Germinal center (tissue), 1 donor: ENCODE results near the gene OTOL1.
"Not testable (repeated sequence)": the region's sequence is repeated elsewhere in the genome, so short reads cannot be mapped to it uniquely, and the experiment has no call there.

Experiments
- DNase-seq: peaks from one replicate; pipeline ENCODE4 v3.0.0; 2012; ENCODE audit warnings: mixed read lengths, low spot score

Gene OTOL1

GRCh38 chr3:161496508-161496907 is at the start of gene OTOL1:
TSS of gene OTOL1 (plus strand) at chr3:161496808. CDS start at chr3:161496808, 0 bp downstream.
- DNase-seq: no peak

- DNase-seq: no peak
Observed at GRCh38 chr3:161449785-161450184, 46.8 kb upstream of the OTOL1 start.

GRCh38 chr3:161452179-161452578 is 44.4 kb upstream of the OTOL1 start:
- DNase-seq: no peak

- DNase-seq: no peak
Observed at GRCh38 chr3:161454615-161455014, 42.0 kb upstream of the OTOL1 start.

DNA sequence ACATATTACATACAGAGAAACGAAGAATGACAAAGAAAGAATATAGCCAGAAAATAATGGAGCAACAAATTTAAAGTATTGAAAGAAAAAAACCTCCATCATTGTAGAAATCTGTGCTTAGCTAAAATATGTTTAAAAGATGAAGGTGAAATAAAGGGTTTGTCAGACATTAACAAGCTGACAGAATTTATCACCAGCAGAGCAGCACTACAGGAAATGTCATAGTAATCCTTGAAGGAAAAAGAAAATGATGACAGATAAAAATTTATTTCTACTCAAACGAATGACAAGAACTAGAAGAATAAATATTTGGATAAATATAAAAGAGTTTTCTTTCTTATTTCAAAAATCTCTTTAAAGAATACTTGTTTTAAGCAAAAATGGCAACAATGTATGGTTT is 40.6 kb upstream of the OTOL1 start:
- no peak for DNase-seq

DNA sequence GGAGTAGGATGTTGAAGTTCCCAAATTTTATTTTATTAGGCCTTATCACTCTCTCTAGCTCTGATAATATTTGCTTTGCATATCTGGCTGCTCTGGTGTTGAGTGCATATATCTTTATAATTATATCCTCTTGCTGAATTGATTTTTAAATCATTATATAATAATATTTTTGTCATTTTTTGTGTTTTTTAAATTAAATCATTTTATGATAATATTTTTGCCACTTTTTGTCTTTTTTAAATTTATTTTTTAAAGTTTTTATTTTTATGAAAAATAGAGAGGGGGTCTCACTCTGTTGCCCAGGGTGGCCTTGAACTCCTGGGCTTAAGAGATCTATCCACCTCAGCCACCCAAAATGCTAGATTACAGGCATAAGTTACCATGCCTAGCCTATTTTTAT is 34.5 kb upstream of the OTOL1 start:
- DNase-seq: no peak

- no peak for DNase-seq
Observed at GRCh38 chr3:161471211-161471610, 25.4 kb upstream of the OTOL1 start.

- no peak for DNase-seq
Observed at GRCh38 chr3:161474139-161474538, 22.5 kb upstream of the OTOL1 start.

DNA sequence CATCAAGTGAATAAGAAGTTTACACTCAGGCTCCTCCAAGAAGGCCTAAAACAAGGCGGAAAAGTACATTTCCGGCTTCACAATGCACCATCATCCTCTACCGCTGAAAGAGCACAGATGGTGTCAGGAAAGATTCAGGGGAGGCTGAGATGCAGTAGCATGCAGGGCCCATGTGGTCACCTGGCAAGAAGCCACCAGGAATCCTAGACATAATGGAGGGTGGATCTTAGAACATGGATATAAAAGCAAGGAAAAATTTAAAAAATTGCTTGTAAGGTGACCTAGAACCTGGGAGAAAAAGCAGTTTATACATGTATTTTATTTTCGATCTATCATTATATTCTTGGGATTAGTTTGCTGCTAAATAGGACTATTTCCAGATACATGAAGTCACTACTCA is 21.9 kb upstream of the OTOL1 start:
- no peak for DNase-seq

- DNase-seq: no peak
Observed at GRCh38 chr3:161475206-161475605, 21.4 kb upstream of the OTOL1 start.

DNA sequence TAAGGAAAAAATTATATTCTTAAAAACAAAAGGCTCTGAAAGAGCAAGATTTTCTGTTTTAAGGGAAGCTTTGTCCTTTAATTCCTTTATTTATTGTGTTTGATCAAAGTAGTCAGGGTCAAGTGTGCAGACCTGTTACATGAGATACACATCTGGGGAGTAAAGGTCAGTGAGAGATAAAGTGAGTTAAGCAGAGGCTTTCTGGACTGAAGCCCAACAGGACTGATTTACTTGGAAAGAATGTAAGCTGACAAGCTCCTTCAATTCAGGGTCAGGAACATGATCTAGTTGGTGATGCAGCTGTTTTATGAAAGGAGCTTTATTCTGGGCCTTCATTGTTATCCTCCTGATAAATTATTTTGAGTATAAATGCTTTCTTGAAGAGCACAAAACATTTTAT is 20.7 kb upstream of the OTOL1 start:
- no peak for DNase-seq

DNA sequence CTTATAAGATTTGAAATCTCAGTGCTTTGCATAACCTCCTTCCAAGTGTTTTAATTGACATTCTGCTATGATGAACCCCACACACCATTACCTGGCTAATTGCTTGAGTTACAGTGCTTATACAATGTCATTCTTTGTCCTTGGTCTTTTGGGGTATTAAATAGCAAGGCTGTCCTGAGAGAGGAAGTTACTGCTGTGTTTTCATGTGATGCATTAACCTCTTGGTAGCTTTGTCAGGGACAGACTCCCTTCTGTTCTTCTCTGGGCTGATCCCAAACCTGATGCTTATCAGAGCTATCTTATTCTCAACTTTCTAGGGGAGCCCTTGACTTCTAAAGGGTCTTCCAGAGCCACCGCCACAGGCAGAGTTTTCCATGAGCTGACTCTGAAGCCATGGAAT is 12.4 kb upstream of the OTOL1 start:
- DNase-seq: no peak

GRCh38 chr3:161488284-161488683 is 8.3 kb upstream of the OTOL1 start:
- not testable (repeated sequence) for DNase-seq

DNA sequence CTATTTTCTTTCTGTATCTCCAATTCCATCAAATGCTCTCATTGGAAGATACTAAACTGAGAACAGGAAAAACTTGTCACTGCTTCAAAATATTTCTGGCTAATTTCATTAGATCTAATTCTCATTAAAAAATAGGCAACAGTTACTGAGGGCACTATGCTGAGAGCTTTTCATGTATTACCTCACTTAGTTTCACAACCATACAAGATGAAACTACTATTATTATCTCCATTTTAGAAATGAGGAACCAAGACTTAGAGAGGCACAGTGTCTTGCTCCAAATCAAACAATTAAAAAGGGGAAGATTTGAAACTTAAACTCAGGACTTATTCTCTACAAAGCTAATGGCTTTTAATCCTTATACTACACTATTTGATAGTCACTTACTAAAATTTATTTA is 7.2 kb upstream of the OTOL1 start:
- no peak for DNase-seq

DNA sequence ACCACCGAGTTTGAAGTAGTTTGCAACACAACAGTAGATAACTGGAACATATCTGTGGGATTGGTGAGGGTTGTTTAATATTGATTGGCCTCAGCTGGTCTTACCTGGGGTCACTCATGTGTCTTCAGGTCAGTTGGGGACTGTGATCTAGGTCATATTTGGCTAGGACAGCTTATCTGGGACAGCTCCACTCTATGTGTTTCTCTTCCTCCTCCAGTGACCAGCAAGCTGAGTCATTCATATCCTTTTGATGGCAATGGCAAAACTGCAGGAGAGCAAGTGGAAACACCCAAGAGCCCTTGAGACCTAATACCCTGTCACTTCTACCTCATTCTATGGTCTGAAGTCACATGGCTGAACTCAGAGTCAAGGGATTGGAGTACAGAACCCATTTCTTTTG is 5.8 kb upstream of the OTOL1 start:
- not testable (repeated sequence) for DNase-seq

DNA sequence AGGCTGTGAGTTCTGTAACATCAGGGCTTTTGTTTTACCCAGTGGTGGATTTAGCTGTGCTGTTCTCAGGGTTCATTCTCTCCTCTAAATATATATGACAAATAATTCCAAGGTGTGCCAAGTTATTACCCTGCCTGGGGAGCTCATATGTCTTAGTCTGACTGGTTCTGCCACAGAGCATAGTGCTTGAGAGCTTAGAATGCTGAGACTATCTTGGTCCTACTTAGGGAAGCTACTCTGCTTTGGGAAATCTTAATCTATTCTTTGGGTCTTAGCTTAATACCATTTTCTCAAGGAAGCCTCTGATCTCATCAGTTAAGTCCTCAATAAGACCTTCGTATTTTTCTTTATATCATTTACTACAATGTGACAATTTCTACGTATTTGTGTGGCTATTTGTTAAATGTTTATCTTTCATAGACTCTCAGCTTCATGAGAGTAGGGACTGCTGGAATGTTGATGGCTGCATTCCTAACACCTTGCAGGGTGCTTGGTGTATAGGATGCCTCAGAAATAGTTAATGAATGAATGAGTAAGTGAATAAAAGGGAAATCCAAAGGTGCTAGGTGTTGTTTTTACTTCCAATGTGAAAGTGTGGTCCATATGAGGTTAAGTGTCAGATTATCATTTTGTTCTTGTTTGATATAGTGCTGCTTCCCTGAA is 1.8 kb downstream of the OTOL1 start:
- DNase-seq: no peak

DNA sequence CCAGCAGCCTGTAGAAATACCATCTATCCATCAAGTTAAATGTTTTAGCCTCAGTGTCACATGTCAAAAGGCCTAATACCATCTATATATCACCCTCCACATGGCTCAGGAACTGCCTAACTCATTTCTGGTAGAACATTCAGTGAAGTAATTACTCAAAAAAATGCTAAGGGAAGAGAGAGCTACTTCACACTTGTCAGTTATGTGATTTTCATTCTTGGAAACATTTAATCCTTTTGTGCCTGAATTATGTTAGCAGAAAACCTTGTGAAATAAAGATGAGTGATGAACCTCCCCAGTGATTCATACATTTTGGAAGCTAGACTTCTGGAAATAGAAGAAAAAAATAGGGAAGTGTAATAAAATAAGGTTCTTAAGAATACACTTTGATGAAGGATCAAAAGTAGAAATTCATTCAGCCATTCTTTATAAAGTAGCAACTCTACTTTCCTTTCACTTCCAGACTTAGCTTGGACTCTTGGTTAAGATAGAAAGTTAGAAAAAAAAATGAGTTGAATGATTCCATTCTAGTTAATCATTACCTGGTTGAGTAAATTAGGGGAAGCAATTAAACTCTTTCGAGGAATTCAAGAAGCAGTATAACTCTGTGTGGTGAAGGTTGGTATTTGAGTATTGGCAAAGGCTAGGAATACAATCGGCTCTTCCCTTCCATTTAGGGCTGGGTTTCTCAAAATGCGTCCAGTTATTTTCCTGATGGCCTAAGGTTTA is 3.6 kb downstream of the OTOL1 start:
- no peak for DNase-seq

- DNase-seq: no peak
Observed at GRCh38 chr3:161503271-161503670, 6.7 kb downstream of the OTOL1 start.

- DNase-seq: no peak
Observed at GRCh38 chr3:161508852-161509477, 12.4 kb downstream of the OTOL1 start.

GRCh38 chr3:161510510-161511260 is 14.1 kb downstream of the OTOL1 start:
- no peak for DNase-seq

GRCh38 chr3:161523916-161524315 is 27.3 kb downstream of the OTOL1 start:
- no peak for DNase-seq

DNA sequence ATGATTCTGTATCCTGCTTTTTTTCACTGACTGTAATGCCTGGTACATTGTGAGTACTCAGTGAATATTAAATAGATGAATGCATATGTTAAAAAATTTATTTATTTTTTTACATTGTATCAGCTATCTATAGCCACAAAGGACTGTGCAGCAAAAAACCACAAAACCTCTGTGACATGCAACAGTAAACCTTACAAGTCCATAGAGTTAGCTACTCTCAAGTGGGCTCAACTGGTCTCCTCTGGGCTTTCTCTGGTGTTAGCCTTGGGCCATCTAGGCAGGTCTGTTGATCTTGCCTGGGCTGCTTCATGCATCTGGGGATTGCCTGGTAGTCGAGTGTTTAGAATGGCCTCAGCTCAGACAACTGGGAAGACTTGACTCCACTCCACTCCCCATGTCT is 35.3 kb downstream of the OTOL1 start:
- DNase-seq: no peak

GRCh38 chr3:161540594-161540993 is 44.0 kb downstream of the OTOL1 start:
- DNase-seq: no peak
